ENCODE measurements around the gene PARD3. TPM values are rescaled to one million over a fixed set of nuclear protein-coding genes. Genes with fewer than 3 reads are reported as not detected.

PARD3 gene
- total and polyA plus RNA-seq, 10 of the 15 experiments (the other 5 are each of a cell fraction or from before 2014, with no cell fraction given) = 2.6 to 43.1 (median 13.9) TPM

- RAD21 ChIA-PET (ENCODE audit: unreplicated experiment) = interaction anchor here (0.6 to 1.1 kb wide), 3 partner anchors 8 to 112 kb away, joined by 3 read pairs; no protein-coding TSS in a partner anchor
- Histone ChIP-seq H3K79me2 (ENCODE audit: control insufficient read depth, insufficient read depth, low read length) (no peaks in the 10 kb centered on the region), H3K27me3 (replicated peaks in 1 of 2; ENCODE audit: control insufficient read depth in 2 of 2, insufficient read depth in 2 of 2, low read length in 1 of 2) (no peaks in the 10 kb centered on the region; a peak in 1 of 4 replicates), H4K20me1 (ENCODE audit: control insufficient read depth, insufficient read depth) (no peaks in the 10 kb centered on the region), H3K9ac (ENCODE audit: control insufficient read depth, insufficient read depth, low read length) (no peak overlapping the region), H3K36me3 (ENCODE audit: control insufficient read depth in 2 of 2, insufficient read depth in 2 of 2, low read length in 1 of 2) (no peaks in the 10 kb centered on the region), H3K27ac (ENCODE audit: control insufficient read depth, insufficient read depth) (no peak overlapping the region), H3K4me2 (ENCODE audit: control insufficient read depth, insufficient read depth) (no peak overlapping the region), H3K9me3 (replicated peaks; ENCODE audit: control insufficient read depth, insufficient read depth, low read length) (no peaks in the 10 kb centered on the region), H2AFZ (ENCODE audit: control insufficient read depth, low read depth, low read length) (no peak overlapping the region), H3K4me3 (no peak overlapping the region), H3K4me1 (ENCODE audit: control insufficient read depth, insufficient read depth, low read length) (no peaks in the 10 kb centered on the region)
- SMC1A ChIA-PET (ENCODE audit: uncharacterized antibody, unreplicated experiment) = interaction anchor here (0.6 to 3.8 kb wide), 3 partner anchors 8 to 37 kb away, joined by 3 to 18 read pairs (median 18); no protein-coding TSS in a partner anchor
- 3% methylated on average over 2 of the region's 2 CpGs for WGBS (ENCODE audit: insufficient coverage, insufficient replicate concordance, low lambda C conversion rate, missing lambda C conversion rate)
- intact Hi-C loops (cut with micrococcal nuclease; ENCODE audit: unreplicated experiment) = no loop called here
- POLR2A ChIA-PET = interaction anchor here (0.7 kb wide), 2 partner anchors 12 to 103 kb away, joined by 3 read pairs; no protein-coding TSS in a partner anchor
- BruUV-seq (replicated peaks) = no TSS peak
- ATAC-seq (no peak), FAIRE-seq (no peak), DNase-seq (ENCODE audit: low read depth, low spot score) (no peak)
- CTCF ChIA-PET = interaction anchor here (1.4 kb wide), 1 partner anchor 44 kb away, joined by 3 read pairs; no protein-coding TSS in a partner anchor
- in situ Hi-C loops (cut with MboI) = no loop called here
- TF ChIP-seq ZNF24 (IDR thresholded peaks at IDR 0.05) (no peak), SMARCA5 (IDR thresholded peaks at IDR 0.05) (no peak), POLR2AphosphoS5 (IDR thresholded peaks at IDR 0.05; ENCODE audit: low read length) (no peak), TBL1XR1 (IDR thresholded peaks at IDR 0.05; ENCODE audit: low read depth, low read length) (no peak), HDAC2 (IDR thresholded peaks at IDR 0.05) (no peak)
Measured at GRCh38 chr10:34408381-34408780, 406.7 kb downstream of the PARD3 start.

GRCh38 chr10:34407324-34407805 lies 407.7 kb downstream of the PARD3 start:
- SMC1A ChIA-PET (ENCODE audit: uncharacterized antibody, unreplicated experiment) = interaction anchor here (1.0 kb wide), 1 partner anchor 32 kb away, joined by 4 read pairs; no protein-coding TSS in a partner anchor
- FAIRE-seq (no peak), ATAC-seq (peak; percentile 40), DNase-seq (ENCODE audit: low read depth, low spot score) (no peak)
- 25% methylated on average over 7 of the region's 7 CpGs for WGBS (ENCODE audit: insufficient coverage, insufficient replicate concordance, low lambda C conversion rate, missing lambda C conversion rate)
- H3K27ac ChIP-seq (ENCODE audit: control insufficient read depth, insufficient read depth) = no peak overlapping the region
- no TSS peak for BruUV-seq (replicated peaks)
- no peaks in the 10 kb centered on the region for H3K79me2 ChIP-seq (ENCODE audit: control insufficient read depth, insufficient read depth, low read length)
- no peaks in the 10 kb centered on the region; a peak in 1 of 4 replicates for H3K27me3 ChIP-seq (replicated peaks in 1 of 2; ENCODE audit: control insufficient read depth in 2 of 2, insufficient read depth in 2 of 2, low read length in 1 of 2)
- TF ChIP-seq ZNF687 (IDR thresholded peaks at IDR 0.05) = no peak
- no peak for TF ChIP-seq CTCF (IDR thresholded peaks at IDR 0.05 in 2 of 3, conservative IDR thresholded peaks at IDR 0.05 in 1 of 3; ENCODE audit: control insufficient read depth in 2 of 3, extremely low read depth in 1 of 3, insufficient read depth in 1 of 3, low read depth in 3 of 3, low read length in 3 of 3)
- TF ChIP-seq MTA2 (IDR thresholded peaks at IDR 0.05; ENCODE audit: low read depth) = no peak
- H3K4me2 ChIP-seq (ENCODE audit: control insufficient read depth, insufficient read depth) = no peak overlapping the region
- H3K9me3 ChIP-seq (replicated peaks; ENCODE audit: control insufficient read depth, insufficient read depth, low read length) = no peaks in the 10 kb centered on the region
- no peak overlapping the region for H2AFZ ChIP-seq (ENCODE audit: control insufficient read depth, low read depth, low read length)
- no peak overlapping the region for H3K9ac ChIP-seq (ENCODE audit: control insufficient read depth, insufficient read depth, low read length)
- intact Hi-C loops (cut with micrococcal nuclease; ENCODE audit: unreplicated experiment) (no loop called here), in situ Hi-C loops (cut with MboI) (no loop called here)
- RAD21 ChIA-PET (ENCODE audit: unreplicated experiment) = no interaction called here
- H3K4me3 ChIP-seq = no peak overlapping the region
- no peaks in the 10 kb centered on the region for H3K4me1 ChIP-seq (ENCODE audit: control insufficient read depth, insufficient read depth, low read length)
- CTCF ChIA-PET = interaction anchor here (1.4 kb wide), 1 partner anchor 45 kb away, joined by 3 read pairs; no protein-coding TSS in a partner anchor
- POLR2A ChIA-PET = interaction anchor here (0.6 kb wide), 1 partner anchor 668 kb away, joined by 3 read pairs; no protein-coding TSS in a partner anchor
- H3K36me3 ChIP-seq (ENCODE audit: control insufficient read depth in 2 of 2, insufficient read depth in 2 of 2, low read length in 1 of 2) = no peaks in the 10 kb centered on the region
- H4K20me1 ChIP-seq (ENCODE audit: control insufficient read depth, insufficient read depth) = no peaks in the 10 kb centered on the region

Measured in GM12878 (cell line).